Liver (tissue), 9 donors: ENCODE data around the gene UNCX. TPM values are rescaled to one million over a fixed set of nuclear protein-coding genes. Genes with fewer than 3 reads are reported as not detected.

Experiments used
- DNase-seq: peaks from one replicate; pipeline ENCODE4 v3.0.0-alpha.2; 2017; ENCODE audit warnings: low spot score
- H3K27ac ChIP-seq, 2 donors: one replicate each; pipeline ENCODE4 v1.7.0; 2013; ENCODE audit warnings: inconsistent platforms in 2 of 2, low read length in 2 of 2, control low read depth in 1 of 2, low read depth in 1 of 2, mild to moderate bottlenecking in 1 of 2
- H3K27me3 ChIP-seq, 4 donors: one replicate each; pipeline versions ENCODE4 v1.6.1 to v1.7.0; 2013; ENCODE audit warnings: low read length in 3 of 4, inconsistent platforms in 1 of 4, mild to moderate bottlenecking in 1 of 4, moderate library complexity in 1 of 4; ENCODE audit not compliant: control insufficient read depth in 4 of 4, insufficient read depth in 4 of 4
- H3K36me3 ChIP-seq, 4 donors: one replicate each; pipeline versions ENCODE4 v1.6.1 to v1.7.0; 2013; ENCODE audit warnings: low read length in 3 of 4, mild to moderate bottlenecking in 3 of 4, low read depth in 1 of 4, moderate library complexity in 1 of 4; ENCODE audit not compliant: control insufficient read depth in 4 of 4, insufficient read depth in 3 of 4
- H3K4me1 ChIP-seq, 4 donors: one replicate each; pipeline versions ENCODE4 v1.6.1 to v1.7.0; 2013; ENCODE audit warnings: low read length in 3 of 4, mild to moderate bottlenecking in 3 of 4, moderate library complexity in 1 of 4; ENCODE audit not compliant: control insufficient read depth in 4 of 4, insufficient read depth in 4 of 4
- H3K4me3 ChIP-seq, 3 donors: one replicate each; pipeline versions ENCODE4 v1.6.1 to v1.7.0; 2013; ENCODE audit warnings: low read length in 3 of 3, control low read depth in 1 of 3, low read depth in 1 of 3, mild to moderate bottlenecking in 1 of 3
- H3K9ac ChIP-seq, 2 donors: one replicate each; pipeline ENCODE4 v1.7.0; 2013; ENCODE audit warnings: low read length in 2 of 2, mild to moderate bottlenecking in 2 of 2, moderate library complexity in 2 of 2, control low read depth in 1 of 2, low read depth in 1 of 2
- H3K9me3 ChIP-seq, 4 donors: one replicate each; pipeline versions ENCODE4 v1.6.1 to v1.7.0; 2013; ENCODE audit warnings: low read length in 3 of 4; ENCODE audit not compliant: control insufficient read depth in 4 of 4
- ATF3 ChIP-seq: IDR thresholded peaks from 2 replicates; pipeline ENCODE4 v1.6.1; 2016; ENCODE audit warnings: antibody characterized with exemption
- CTCF ChIP-seq: fragments of 150-350 bp; IDR thresholded peaks from 2 replicates; pipeline ENCODE4 v1.5.1; 2017; ENCODE audit warnings: improper control_type of control experiment, low read depth, low read length; ENCODE audit not compliant: missing input control
- EGR1 ChIP-seq, 2 donors: IDR thresholded peaks; 2 replicates each; pipeline ENCODE4 v1.6.1; 2016 to 2018; ENCODE audit warnings: antibody characterized with exemption in 2 of 2, low read depth in 2 of 2
- FOXA1 ChIP-seq: IDR thresholded peaks from 2 replicates; pipeline ENCODE4 v1.6.1; 2016; ENCODE audit warnings: antibody characterized with exemption
- FOXA2 ChIP-seq: IDR thresholded peaks from 2 replicates; pipeline ENCODE4 v1.6.1; 2016; ENCODE audit warnings: antibody characterized with exemption
- GABPA ChIP-seq, 2 donors: IDR thresholded peaks in 1 of 2; conservative IDR thresholded peaks in 1 of 2; 2 replicates each; pipeline ENCODE4 v1.6.1; 2016; ENCODE audit warnings: antibody characterized with exemption in 2 of 2, mild to moderate bottlenecking in 1 of 2, moderate library complexity in 1 of 2
- HNF4A ChIP-seq, 2 donors: conservative IDR thresholded peaks; 2 replicates each; pipeline ENCODE4 v1.6.1; 2016; ENCODE audit warnings: antibody characterized with exemption in 2 of 2, mild to moderate bottlenecking in 2 of 2
- HNF4G ChIP-seq: IDR thresholded peaks from 2 replicates; pipeline ENCODE4 v1.6.1; 2016; ENCODE audit warnings: antibody characterized with exemption
- JUND ChIP-seq, 2 donors: IDR thresholded peaks; 2 replicates each; pipeline ENCODE4 v1.6.1; 2016; ENCODE audit warnings: antibody characterized with exemption in 2 of 2
- MAX ChIP-seq: IDR thresholded peaks from 2 replicates; pipeline ENCODE4 v1.6.1; 2016; ENCODE audit warnings: antibody characterized with exemption
- NR2F2 ChIP-seq: IDR thresholded peaks from 2 replicates; pipeline ENCODE4 v1.6.1; 2016; ENCODE audit warnings: antibody characterized with exemption
- RAD21 ChIP-seq, 2 donors: IDR thresholded peaks; 2 replicates each; pipeline ENCODE4 v1.6.1; 2016; ENCODE audit warnings: antibody characterized with exemption in 2 of 2, mild to moderate bottlenecking in 2 of 2
- RXRA ChIP-seq, 2 donors: IDR thresholded peaks; 2 replicates each; pipeline ENCODE4 v1.6.1; 2017 to 2018; ENCODE audit warnings: antibody characterized with exemption in 2 of 2, mild to moderate bottlenecking in 1 of 2
- SP1 ChIP-seq: IDR thresholded peaks from 2 replicates; pipeline ENCODE4 v1.6.1; 2018; ENCODE audit warnings: antibody characterized with exemption, mild to moderate bottlenecking
- TAF1 ChIP-seq: conservative IDR thresholded peaks from 2 replicates; pipeline ENCODE4 v1.6.1; 2016; ENCODE audit warnings: antibody characterized with exemption, mild to moderate bottlenecking
- YY1 ChIP-seq: IDR thresholded peaks from 2 replicates; pipeline ENCODE4 v1.6.1; 2016; ENCODE audit warnings: antibody characterized with exemption, mild to moderate bottlenecking
- ZBTB33 ChIP-seq: IDR thresholded peaks from 2 replicates; pipeline ENCODE4 v1.6.1; 2016; ENCODE audit warnings: antibody characterized with exemption
- WGBS: extraction: QIAGEN DNeasy Blood & Tissue Kit; methylation state at CpG from one replicate; pipeline ENCODE4 v1.1.7; 2013; 5-methylcytosine and 5-hydroxymethylcytosine counted together
- polyA plus RNA-seq, 2 donors: library from polyadenylated mRNA; stranded (reverse) in 1 of 2; unstranded in 1 of 2; fragments of 200-250 nt in 1 of 2; fragments of >200 nt in 1 of 2; fragmentation: Nextera tagmentation in 1 of 2; extraction: Ambion mirVana in 1 of 2; gene quantifications; one replicate each; pipeline versions ENCODE4 v1.2.1 to v1.2.3, GENCODE V29; 2013 to 2015
- total RNA-seq, 2 donors: library from RNA; depleted of rRNA; stranded (reverse); fragments of >200 nt; gene quantifications; one replicate each; pipeline ENCODE4 v1.2.3, GENCODE V29; 2014
- donor health status: healthy.
- donor health status: healthy.
- donor health status: healthy.
- donor health status: healthy.
- donor health status: healthy.

Gene UNCX
- total and polyA plus RNA-seq, 4 donors = not detected

GRCh38 chr7:1229202-1229947, 3.3 kb upstream of the UNCX start:
- no peak overlapping the region for H3K27ac ChIP-seq
- H3K9me3 ChIP-seq = no peaks in the 10 kb centered on the region
- H3K4me1 ChIP-seq = peaks cover 0 to 10% (median 1%) of the 10 kb centered on the region in 4 donors
- no peak for DNase-seq
- 8% methylated on average over 64 of the region's 64 CpGs for WGBS
- no peak overlapping the region for H3K4me3 ChIP-seq
- no peak overlapping the region for H3K9ac ChIP-seq
- no peaks in the 10 kb centered on the region for H3K36me3 ChIP-seq
- TF ChIP-seq ATF3 = no peak
- TF ChIP-seq FOXA2 = no peak
- TF ChIP-seq NR2F2 = no peak
- TF ChIP-seq RAD21 (IDR thresholded peaks at IDR 0.05) = no peak
- TF ChIP-seq FOXA1 = no peak
- TF ChIP-seq ZBTB33 = no peak
- no peak for TF ChIP-seq TAF1
- TF ChIP-seq CTCF = no peak
- TF ChIP-seq HNF4G = no peak
- TF ChIP-seq JUND (IDR thresholded peaks at IDR 0.05) = no peak
- TF ChIP-seq HNF4A (conservative IDR thresholded peaks at IDR 0.05) = no peak
- no peak for TF ChIP-seq MAX
- no peak for TF ChIP-seq YY1
- TF ChIP-seq EGR1 (IDR thresholded peaks at IDR 0.05; ENCODE audit: low read depth in 2 of 2) = no peak
- TF ChIP-seq SP1 = no peak
- no peak for TF ChIP-seq GABPA (IDR thresholded peaks at IDR 0.05 in 1 of 2, conservative IDR thresholded peaks at IDR 0.05 in 1 of 2)
- TF ChIP-seq RXRA (IDR thresholded peaks at IDR 0.05) = no peak
- H3K27me3 ChIP-seq = peaks cover 9 to 27% (median 18%) of the 10 kb centered on the region in 4 donors

- Histone ChIP-seq H3K9me3 (peaks cover 0 to 3% (median 0%) of the 10 kb centered on the region in 4 donors), H3K27ac (no peak overlapping the region), H3K36me3 (no peaks in the 10 kb centered on the region), H3K27me3 (peaks cover 9 to 25% (median 16%) of the 10 kb centered on the region in 4 donors), H3K9ac (no peak overlapping the region), H3K4me1 (peaks cover 0 to 10% (median 1%) of the 10 kb centered on the region in 4 donors), H3K4me3 (no peak overlapping the region)
- WGBS = 3% methylated on average over 29 of the region's 37 CpGs
- DNase-seq = no peak
- TF ChIP-seq MAX (no peak), ATF3 (no peak), HNF4G (no peak), YY1 (no peak), EGR1 (IDR thresholded peaks at IDR 0.05; ENCODE audit: low read depth in 2 of 2) (no peak), CTCF (no peak), NR2F2 (no peak), GABPA (IDR thresholded peaks at IDR 0.05 in 1 of 2, conservative IDR thresholded peaks at IDR 0.05 in 1 of 2) (no peak), RXRA (IDR thresholded peaks at IDR 0.05) (no peak), TAF1 (no peak), ZBTB33 (no peak), RAD21 (IDR thresholded peaks at IDR 0.05) (no peak), FOXA2 (no peak)
Observed at GRCh38 chr7:1229956-1230355, 2.7 kb upstream of the UNCX start.
